RWPE2 (cell line): Measurements from ENCODE around the gene DMD.

ENCODE experiments used
- ATAC-seq: fragments of 200-7000 bp; cut with Tn5 transposase; 3 replicates; pipeline ENCODE4 v1.9.1; 2021; ENCODE audit warnings: low read depth
- DNase-seq: peaks from one replicate; pipeline ENCODE4 v3.0.0-alpha.2; 2020; ENCODE audit warnings: low spot score
- H3K27ac ChIP-seq: fragments of 450-650 bp; 2 replicates; pipeline ENCODE4 v1.5.1; 2017; ENCODE audit warnings: mild to moderate bottlenecking; ENCODE audit not compliant: poor library complexity, severe bottlenecking
- H3K27me3 ChIP-seq: fragments of 250-450 bp; sonication (Bioruptor Pico); 2 replicates; pipeline ENCODE4 v1.5.1; 2021; ENCODE audit warnings: mild to moderate bottlenecking, moderate library complexity; ENCODE audit not compliant: insufficient read depth, poor library complexity, severe bottlenecking
- H3K36me3 ChIP-seq: fragments of 250-450 bp; sonication (Bioruptor Pico); 2 replicates; pipeline ENCODE4 v1.5.1; 2020; ENCODE audit warnings: low read depth, mild to moderate bottlenecking, moderate library complexity
- H3K4me1 ChIP-seq: fragments of 250-450 bp; sonication (Bioruptor Pico); 2 replicates; pipeline ENCODE4 v1.5.1; 2021; ENCODE audit warnings: mild to moderate bottlenecking, moderate library complexity; ENCODE audit not compliant: insufficient read depth, poor library complexity, severe bottlenecking
- H3K4me3 ChIP-seq: fragments of 250-450 bp; sonication (Bioruptor Pico); 2 replicates; pipeline ENCODE4 v1.5.1; 2021; ENCODE audit warnings: mild to moderate bottlenecking, moderate library complexity; ENCODE audit not compliant: severe bottlenecking
- H3K9me3 ChIP-seq: fragments of 250-450 bp; sonication (Bioruptor Pico); 2 replicates; pipeline ENCODE4 v1.5.1; 2021; ENCODE audit warnings: mild to moderate bottlenecking, moderate library complexity; ENCODE audit not compliant: severe bottlenecking
- CTCF ChIP-seq: fragments of 450-650 bp; IDR thresholded peaks from one replicate; pipeline ENCODE4 v1.5.1; 2017; ENCODE audit warnings: mild to moderate bottlenecking, moderate library complexity; ENCODE audit not compliant: poor library complexity, severe bottlenecking

The DMD gene

DNA sequence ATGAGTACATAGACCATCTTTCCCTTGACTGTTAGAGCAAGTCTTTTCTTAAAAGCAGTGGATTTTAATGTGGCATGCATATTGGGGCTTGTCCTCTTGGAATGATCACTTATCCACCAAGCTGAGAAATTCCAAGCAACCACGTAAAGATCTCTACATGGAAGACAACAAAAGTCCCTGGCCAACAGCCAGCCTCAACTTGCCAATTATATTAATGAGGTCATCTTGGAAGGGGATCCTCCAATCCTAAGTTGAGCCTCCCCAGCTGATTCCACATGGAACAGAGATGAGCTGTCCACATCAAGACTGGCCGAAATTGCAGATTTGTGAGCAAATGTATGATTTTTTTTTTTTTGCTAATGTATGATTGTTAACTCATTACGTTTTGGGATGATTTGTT is 2118.9 kb downstream of the DMD start:
- TF ChIP-seq CTCF, result no peak
- no peaks in the 10 kb centered on the region for H3K36me3 ChIP-seq
- no peak for ATAC-seq
- no peak for DNase-seq
- H3K27me3 ChIP-seq, result no peaks in the 10 kb centered on the region
- H3K9me3 ChIP-seq, result no peaks in the 10 kb centered on the region
- H3K4me1 ChIP-seq, result no peaks in the 10 kb centered on the region
- H3K27ac ChIP-seq, result no peak overlapping the region
- no peak overlapping the region for H3K4me3 ChIP-seq

- Histone ChIP-seq H3K4me1 (no peaks in the 10 kb centered on the region), H3K4me3 (no peak overlapping the region), H3K9me3 (no peaks in the 10 kb centered on the region), H3K27ac (no peak overlapping the region), H3K27me3 (no peaks in the 10 kb centered on the region), H3K36me3 (no peaks in the 10 kb centered on the region)
- TF ChIP-seq CTCF, result no peak
- DNase-seq, result no peak
- ATAC-seq, result no peak
Measured at GRCh38 chrX:31091819-31092218, 2119.5 kb downstream of the DMD start.

- Histone ChIP-seq H3K27ac (no peak overlapping the region), H3K36me3 (no peaks in the 10 kb centered on the region), H3K9me3 (no peaks in the 10 kb centered on the region), H3K4me3 (no peak overlapping the region), H3K27me3 (no peaks in the 10 kb centered on the region), H3K4me1 (no peaks in the 10 kb centered on the region)
- DNase-seq (no peak), ATAC-seq (no peak)
- no peak for TF ChIP-seq CTCF
Measured at GRCh38 chrX:31074522-31074921, 2136.8 kb downstream of the DMD start.

DNA sequence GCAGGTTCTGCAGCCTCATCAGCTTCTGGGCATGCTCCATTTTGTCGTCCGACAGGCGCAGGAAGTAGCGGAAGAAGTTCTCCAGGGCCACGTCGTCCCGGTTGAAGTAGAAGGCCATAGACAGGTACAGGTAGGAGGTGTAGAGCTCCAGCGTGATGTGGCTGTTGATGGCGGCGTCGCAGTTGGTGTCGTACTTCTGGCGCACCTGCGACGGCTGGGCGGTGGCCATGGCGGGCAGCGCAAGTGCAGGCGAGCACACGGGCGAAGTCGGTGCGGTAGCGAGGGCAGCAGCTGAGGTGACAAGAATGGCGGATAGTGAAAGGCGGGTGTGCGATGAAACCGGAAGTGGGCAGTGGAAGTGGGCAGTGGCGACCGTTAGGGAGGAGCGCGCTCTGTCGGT is 2139.6 kb downstream of the DMD start, which contains the start of gene FTHL17:
FTHL17 (minus strand) TSS at position 317 of the 400 bp plus-strand sequence; CDS start at position 229, 88 bp downstream.
- ATAC-seq, result no peak
- TF ChIP-seq CTCF, result no peak
- no peaks in the 10 kb centered on the region for H3K36me3 ChIP-seq

DNA sequence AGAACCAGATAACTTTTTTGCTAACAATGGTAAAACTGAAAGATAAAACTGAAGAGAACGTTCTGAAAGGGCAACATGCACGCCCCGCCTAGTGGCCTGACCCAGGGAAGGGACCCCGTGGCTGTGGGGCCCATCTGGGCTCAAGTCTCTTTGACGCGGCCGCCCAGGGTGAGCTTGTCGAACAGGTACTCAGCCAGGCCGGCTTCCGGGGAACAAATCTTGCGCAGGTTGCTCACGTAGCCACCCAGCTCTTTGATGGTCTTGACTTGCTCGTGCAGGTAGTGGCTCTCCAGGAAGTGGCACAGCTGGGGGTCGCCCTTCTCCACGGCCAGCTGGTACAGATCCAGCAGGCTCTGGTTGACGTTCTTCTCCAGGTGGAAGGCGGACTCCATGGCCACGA is 2140.1 kb downstream of the DMD start:
- ATAC-seq (no peak), DNase-seq (peak; percentile 27)
- TF ChIP-seq CTCF, result no peak
- no peaks in the 10 kb centered on the region for H3K36me3 ChIP-seq
- no peaks in the 10 kb centered on the region for H3K27me3 ChIP-seq
- no peaks in the 10 kb centered on the region for H3K4me1 ChIP-seq
- H3K9me3 ChIP-seq, result no peaks in the 10 kb centered on the region
- no peak overlapping the region for H3K27ac ChIP-seq
- no peak overlapping the region for H3K4me3 ChIP-seq

More for the DNA sequence above, 2139.6 kb downstream of the DMD start, which contains the start of gene FTHL17:
- Histone ChIP-seq H3K27ac (no peak within 1 kb of the TSS), H3K4me1 (no peaks in the 10 kb centered on the region), H3K27me3 (no peaks in the 10 kb centered on the region), H3K4me3 (no peak within 1 kb of the TSS), H3K9me3 (no peaks in the 10 kb centered on the region)
- DNase-seq, result no peak
